SU-DHL-6 (cell line): ENCODE data around the gene ANKRD50.

Experiments used
- H2AFZ ChIP-seq: fragments of 200-600 bp; sonication (generic); 2 replicates; pipeline ENCODE4 v1.6.1; 2014; ENCODE audit warnings: low read depth, mild to moderate bottlenecking, moderate library complexity, mixed read lengths, antibody characterized with exemption, low read length; ENCODE audit not compliant: severe bottlenecking
- H3F3A ChIP-seq: fragments of 200-600 bp; shearing (Covaris generic); 2 replicates; pipeline ENCODE4 v1.6.0; 2016; ENCODE audit warnings: antibody characterized with exemption, mild to moderate bottlenecking; ENCODE audit not compliant: insufficient read depth
- H3K27ac ChIP-seq: fragments of 200-600 bp; sonication (generic); 2 replicates; pipeline ENCODE4 v1.5.1; 2016; ENCODE audit warnings: low read depth, mild to moderate bottlenecking, low read length, moderate library complexity, mixed read lengths
- H3K27me3 ChIP-seq: fragments of 200-600 bp; sonication (generic), shearing (Covaris generic); 2 replicates; pipeline ENCODE4 v1.6.0; 2014; ENCODE audit warnings: mild to moderate bottlenecking, low read length
- H3K36me3 ChIP-seq: fragments of 200-600 bp; sonication (generic); 2 replicates; pipeline ENCODE4 v1.6.1; 2014; ENCODE audit warnings: mild to moderate bottlenecking, low read length, mixed read lengths
- H3K4me2 ChIP-seq: fragments of 300-600, 200-600 bp; shearing (Covaris generic), sonication (generic); 2 replicates; pipeline ENCODE4 v1.6.0; 2014; ENCODE audit warnings: low read length, low read depth, mild to moderate bottlenecking; ENCODE audit not compliant: poor library complexity, severe bottlenecking
- H3K4me3 ChIP-seq: fragments of 200-600 bp; sonication (generic); 2 replicates; pipeline ENCODE4 v1.5.1; 2014; ENCODE audit warnings: antibody characterized with exemption, low read length, mild to moderate bottlenecking, mixed read lengths; ENCODE audit not compliant: insufficient read depth, poor library complexity, severe bottlenecking
- H3K79me2 ChIP-seq: fragments of 200-600 bp; sonication (generic); 2 replicates; pipeline ENCODE4 v1.6.1; 2014; ENCODE audit warnings: mild to moderate bottlenecking, low read length, moderate library complexity; ENCODE audit not compliant: insufficient read depth
- H3K9ac ChIP-seq: fragments of 200-600 bp; sonication (generic); 2 replicates; pipeline ENCODE4 v1.7.0; 2014; ENCODE audit warnings: mild to moderate bottlenecking, low read length
- H3K9me2 ChIP-seq: fragments of 200-600 bp; sonication (generic); replicated peaks from 2 replicates; pipeline ENCODE4 v1.6.1; 2014; ENCODE audit warnings: low read length; ENCODE audit not compliant: insufficient read depth
- H3K9me3 ChIP-seq: fragments of 200-600 bp; sonication (generic); 2 replicates; pipeline ENCODE4 v1.6.1; 2014; ENCODE audit warnings: low read length, mixed read lengths; ENCODE audit not compliant: insufficient read depth
- H4K20me1 ChIP-seq: fragments of 200-600 bp; sonication (generic); 2 replicates; pipeline ENCODE4 v1.6.1; 2014; ENCODE audit warnings: low read depth, mild to moderate bottlenecking, antibody characterized with exemption, low read length, moderate library complexity, mixed read lengths
- EZH2phosphoT487 ChIP-seq: fragments of 200-600 bp; sonication (generic), shearing (Covaris generic); conservative IDR thresholded peaks from 2 replicates; pipeline ENCODE4 v1.6.1; 2018; ENCODE audit warnings: mild to moderate bottlenecking, antibody characterized with exemption, low read length, moderate library complexity, mixed read lengths
- TF ChIP-seq, protein P1 (sequence below): fragments of 200-600 bp; sonication (generic); IDR thresholded peaks from one replicate; pipeline ENCODE4 v1.5.1; 2017; ENCODE audit warnings: antibody characterized with exemption, mild to moderate bottlenecking, low read length, moderate library complexity; ENCODE audit not compliant: insufficient read depth, poor library complexity, severe bottlenecking

ANKRD50 gene

DNA sequence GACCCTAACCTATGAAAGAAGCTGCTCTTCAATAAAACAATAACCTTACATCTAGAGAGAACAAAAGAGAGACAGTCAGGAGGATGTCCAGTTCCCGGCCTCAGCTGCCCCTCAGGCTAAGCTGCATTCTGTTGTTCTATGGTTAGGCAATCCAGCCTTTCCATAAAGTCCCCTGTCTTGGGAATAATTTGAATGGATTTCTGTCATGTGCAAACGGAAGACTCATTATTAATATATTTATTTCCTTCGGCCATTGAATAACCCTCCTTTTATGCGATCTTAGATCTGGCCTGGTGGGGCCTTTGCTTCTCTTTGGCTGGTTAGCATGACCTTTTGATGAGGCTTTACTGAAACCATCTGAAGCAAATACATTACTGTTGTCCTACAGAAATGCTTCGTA lies 80.1 kb downstream of the ANKRD50 start:
- H3K79me2 ChIP-seq = no peaks in the 10 kb centered on the region
- no peak overlapping the region for H2AFZ ChIP-seq
- no peak overlapping the region for H3K9ac ChIP-seq
- H3K9me3 ChIP-seq = no peaks in the 10 kb centered on the region
- H3K27me3 ChIP-seq = no peaks in the 10 kb centered on the region
- H4K20me1 ChIP-seq = no peaks in the 10 kb centered on the region
- no peak overlapping the region for H3K4me3 ChIP-seq
- no peak overlapping the region for H3K27ac ChIP-seq
- H3K9me2 ChIP-seq = no peaks in the 10 kb centered on the region
- H3F3A ChIP-seq = no peaks in the 10 kb centered on the region
- no peaks in the 10 kb centered on the region for H3K36me3 ChIP-seq
- TF ChIP-seq, protein P1, sequence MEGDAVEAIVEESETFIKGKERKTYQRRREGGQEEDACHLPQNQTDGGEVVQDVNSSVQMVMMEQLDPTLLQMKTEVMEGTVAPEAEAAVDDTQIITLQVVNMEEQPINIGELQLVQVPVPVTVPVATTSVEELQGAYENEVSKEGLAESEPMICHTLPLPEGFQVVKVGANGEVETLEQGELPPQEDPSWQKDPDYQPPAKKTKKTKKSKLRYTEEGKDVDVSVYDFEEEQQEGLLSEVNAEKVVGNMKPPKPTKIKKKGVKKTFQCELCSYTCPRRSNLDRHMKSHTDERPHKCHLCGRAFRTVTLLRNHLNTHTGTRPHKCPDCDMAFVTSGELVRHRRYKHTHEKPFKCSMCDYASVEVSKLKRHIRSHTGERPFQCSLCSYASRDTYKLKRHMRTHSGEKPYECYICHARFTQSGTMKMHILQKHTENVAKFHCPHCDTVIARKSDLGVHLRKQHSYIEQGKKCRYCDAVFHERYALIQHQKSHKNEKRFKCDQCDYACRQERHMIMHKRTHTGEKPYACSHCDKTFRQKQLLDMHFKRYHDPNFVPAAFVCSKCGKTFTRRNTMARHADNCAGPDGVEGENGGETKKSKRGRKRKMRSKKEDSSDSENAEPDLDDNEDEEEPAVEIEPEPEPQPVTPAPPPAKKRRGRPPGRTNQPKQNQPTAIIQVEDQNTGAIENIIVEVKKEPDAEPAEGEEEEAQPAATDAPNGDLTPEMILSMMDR = no peak
- no peak for TF ChIP-seq EZH2phosphoT487
- no peak overlapping the region for H3K4me2 ChIP-seq

DNA sequence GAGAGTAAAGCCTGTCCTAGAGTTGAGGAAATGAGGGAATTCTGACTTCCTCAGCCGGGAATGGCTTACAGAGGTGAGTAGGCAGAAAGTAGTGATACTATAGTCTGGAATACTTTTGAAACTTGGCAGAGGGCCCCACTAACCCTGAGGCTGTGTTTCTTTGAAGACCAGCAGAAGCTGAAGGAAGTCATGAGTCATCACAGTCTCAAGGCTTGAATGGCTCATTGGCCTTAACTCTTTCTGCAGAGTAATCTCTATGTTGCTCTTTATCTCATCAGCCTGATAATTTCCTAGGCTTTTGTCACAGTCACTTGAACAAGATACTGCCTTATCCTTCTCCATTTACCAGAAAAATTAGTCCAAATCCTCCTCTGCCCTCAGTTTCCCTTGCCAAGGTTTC lies 80.8 kb downstream of the ANKRD50 start:
- H3K27me3 ChIP-seq = no peaks in the 10 kb centered on the region
- H3K79me2 ChIP-seq = no peaks in the 10 kb centered on the region
- H3K9ac ChIP-seq = no peak overlapping the region
- H3K36me3 ChIP-seq = no peaks in the 10 kb centered on the region
- TF ChIP-seq, protein P1 = no peak
- TF ChIP-seq EZH2phosphoT487 = no peak
- H3K27ac ChIP-seq = no peak overlapping the region
- no peaks in the 10 kb centered on the region for H4K20me1 ChIP-seq
- no peak overlapping the region for H3K4me3 ChIP-seq
- H3K9me2 ChIP-seq = no peaks in the 10 kb centered on the region
- no peaks in the 10 kb centered on the region for H3F3A ChIP-seq
- H3K4me2 ChIP-seq = no peak overlapping the region
- H3K9me3 ChIP-seq = no peaks in the 10 kb centered on the region
- H2AFZ ChIP-seq = no peak overlapping the region

DNA sequence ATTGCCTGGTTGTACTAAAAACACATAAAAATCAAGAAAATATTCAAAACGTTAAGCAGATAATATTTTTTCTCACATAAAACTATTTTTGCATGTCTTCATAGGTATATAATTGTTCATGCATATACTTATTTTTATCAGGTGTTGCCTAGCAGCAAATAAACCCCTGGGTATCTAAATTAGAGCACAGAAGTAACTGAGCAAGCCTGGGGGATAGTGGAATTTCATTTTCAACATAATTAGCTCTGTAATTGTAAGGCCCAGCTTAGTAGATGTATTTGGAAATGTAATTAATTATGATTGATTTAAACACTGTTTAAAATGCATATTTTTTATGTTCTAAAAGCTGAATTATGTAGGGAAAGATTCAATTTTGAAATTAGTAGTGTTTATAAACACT lies 82.9 kb downstream of the ANKRD50 start:
- no peak overlapping the region for H2AFZ ChIP-seq
- H3F3A ChIP-seq = no peaks in the 10 kb centered on the region
- H3K79me2 ChIP-seq = no peaks in the 10 kb centered on the region
- no peaks in the 10 kb centered on the region for H3K36me3 ChIP-seq
- no peak for TF ChIP-seq EZH2phosphoT487
- TF ChIP-seq, protein P1 = no peak
- no peak overlapping the region for H3K9ac ChIP-seq
- no peaks in the 10 kb centered on the region for H4K20me1 ChIP-seq
- H3K9me3 ChIP-seq = no peaks in the 10 kb centered on the region
- no peaks in the 10 kb centered on the region for H3K9me2 ChIP-seq
- no peak overlapping the region for H3K4me2 ChIP-seq
- H3K27me3 ChIP-seq = no peaks in the 10 kb centered on the region
- no peak overlapping the region for H3K4me3 ChIP-seq
- H3K27ac ChIP-seq = no peak overlapping the region
